Amniotic stem cell (primary cell): ENCODE results near the gene GSTP1.
"Not testable (repeated sequence)": the region's sequence is repeated elsewhere in the genome, so short reads cannot be mapped to it uniquely, and the experiment has no call there.

Experiments used
- DNase-seq: peaks from one replicate; lab custom pipeline; 2025; lab: John Stamatoyannopoulos, UW

The GSTP1 gene

DNA sequence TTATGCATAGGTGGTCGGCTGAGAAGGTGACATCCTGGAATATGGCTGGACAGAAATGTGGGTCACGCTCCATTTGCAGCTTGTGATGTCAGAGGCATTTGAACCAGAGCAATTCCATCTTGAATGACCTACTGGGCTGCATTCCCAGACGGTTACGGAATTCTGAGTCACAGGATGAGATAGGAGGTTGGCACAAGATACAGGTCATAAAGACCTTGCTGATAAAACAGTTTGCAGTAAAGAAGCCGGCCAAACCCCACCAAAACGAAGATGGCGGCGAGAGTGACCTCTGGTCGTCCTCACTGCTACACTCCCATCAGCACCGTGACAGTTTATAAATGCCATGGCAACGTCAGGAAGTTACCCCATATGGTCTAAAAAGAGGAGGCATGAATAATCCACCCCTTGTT is 19.9 kb upstream of the GSTP1 start:
- DNase-seq = peak; percentile 2

DNA sequence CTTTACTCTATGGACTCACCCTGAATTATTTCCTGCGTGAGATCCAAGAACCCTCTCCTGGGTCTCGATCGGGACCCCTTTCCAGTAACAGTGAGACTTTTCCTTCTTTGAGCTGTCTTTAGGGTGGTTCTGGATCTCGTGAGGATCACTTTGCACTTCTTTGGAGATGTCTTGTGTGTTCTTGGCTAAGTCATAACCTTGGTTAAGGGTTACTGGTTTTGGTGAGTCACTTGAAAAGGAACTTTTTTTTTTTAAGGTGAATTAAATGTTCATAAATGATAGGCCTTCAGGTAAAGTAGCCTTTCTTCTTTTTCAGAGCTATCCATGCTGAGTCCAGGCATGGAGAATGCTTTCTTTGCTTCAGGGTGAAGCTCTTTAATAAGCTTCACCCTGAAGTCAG is 19.4 kb upstream of the GSTP1 start:
- no peak for DNase-seq

DNA sequence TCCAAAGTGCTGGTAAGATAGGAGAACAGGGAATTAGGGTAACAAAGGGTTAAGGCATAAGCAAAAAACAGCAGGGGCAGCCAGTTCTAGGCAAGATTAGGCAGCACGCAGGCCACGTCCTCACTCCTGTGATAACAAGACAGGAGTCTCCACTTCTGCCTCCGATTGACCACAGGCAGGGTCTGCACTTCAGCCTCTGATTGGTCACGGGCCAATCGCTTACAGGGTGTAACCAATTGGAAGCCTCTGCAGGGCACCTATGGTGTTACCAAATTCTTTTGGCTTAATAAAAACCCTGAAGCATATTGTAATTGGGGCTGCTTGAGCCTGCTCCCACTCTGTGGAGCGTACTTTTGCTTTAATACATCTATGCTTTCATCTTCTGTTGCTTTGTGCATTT is 12.2 kb upstream of the GSTP1 start:
- no peak for DNase-seq

DNA sequence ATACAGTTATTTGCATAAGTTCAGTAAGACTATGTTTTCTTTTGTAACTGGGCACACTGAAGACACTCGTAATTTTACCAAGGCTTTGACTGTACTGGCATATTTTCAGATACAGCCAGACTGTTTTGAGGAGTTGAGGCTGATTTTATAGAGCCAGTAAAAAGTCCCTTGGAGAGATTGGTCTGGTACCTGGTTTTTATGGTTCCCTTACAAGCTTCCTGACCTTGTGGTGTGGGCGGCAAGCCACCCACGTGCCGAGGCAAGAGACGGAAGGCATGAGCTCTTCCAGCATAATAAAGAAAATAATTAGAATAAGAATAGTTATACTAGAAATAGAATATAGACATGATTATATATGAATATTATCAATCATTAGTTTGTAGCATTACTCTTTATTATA is 11.3 kb upstream of the GSTP1 start:
- no peak for DNase-seq

DNA sequence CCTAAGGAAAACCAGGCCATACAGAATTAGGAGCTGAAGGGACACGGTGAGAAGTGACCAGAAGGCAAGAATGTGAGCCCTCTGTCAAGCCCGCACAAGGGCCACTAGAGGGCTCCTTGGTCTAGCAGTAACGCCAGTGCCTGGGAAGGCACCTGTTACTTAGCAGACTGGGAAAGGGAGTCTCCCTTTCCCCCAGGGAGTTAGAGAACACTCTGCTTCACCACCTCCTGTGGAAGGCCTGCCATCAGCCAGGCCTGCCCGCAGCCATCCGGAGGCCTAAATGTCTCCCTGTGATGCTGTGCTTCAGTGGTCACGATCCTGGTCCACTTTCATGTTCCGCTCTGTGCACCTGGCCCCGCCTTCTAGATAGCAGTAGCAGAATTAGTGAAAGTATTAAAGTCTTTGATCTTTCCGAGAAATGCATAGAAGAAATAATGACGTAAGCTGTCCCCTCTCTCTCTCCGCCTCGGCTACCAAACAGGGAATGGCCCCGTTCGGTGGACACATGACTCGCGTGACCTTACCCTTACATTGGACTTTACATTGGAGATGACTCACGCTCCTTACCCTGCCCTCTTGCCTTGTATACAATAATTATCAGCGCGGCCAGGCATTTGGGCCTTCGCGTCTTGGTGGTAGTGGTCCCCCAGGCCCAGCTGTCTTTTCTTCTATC is 10.7 kb upstream of the GSTP1 start:
- DNase-seq = peak; percentile 22

DNA sequence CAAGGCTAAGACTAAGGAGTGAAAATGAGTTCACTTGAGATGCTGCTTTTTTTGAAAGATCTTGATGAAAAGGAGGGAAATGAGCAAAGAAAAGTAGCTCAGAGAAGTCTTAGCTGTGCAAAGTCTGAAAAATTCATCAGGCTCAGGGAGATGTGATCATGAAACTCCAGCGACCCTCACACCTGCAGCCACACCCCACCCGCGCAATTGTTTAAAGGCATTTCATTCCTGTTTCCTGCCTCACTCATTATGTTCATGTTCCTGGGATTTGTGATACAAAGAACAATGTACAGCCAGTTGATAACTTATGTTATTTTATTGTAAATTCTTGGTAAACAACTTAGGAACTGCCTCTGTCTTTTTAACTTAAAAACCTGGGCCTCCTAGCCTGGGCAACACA is 8.7 kb upstream of the GSTP1 start:
- no peak for DNase-seq

DNA sequence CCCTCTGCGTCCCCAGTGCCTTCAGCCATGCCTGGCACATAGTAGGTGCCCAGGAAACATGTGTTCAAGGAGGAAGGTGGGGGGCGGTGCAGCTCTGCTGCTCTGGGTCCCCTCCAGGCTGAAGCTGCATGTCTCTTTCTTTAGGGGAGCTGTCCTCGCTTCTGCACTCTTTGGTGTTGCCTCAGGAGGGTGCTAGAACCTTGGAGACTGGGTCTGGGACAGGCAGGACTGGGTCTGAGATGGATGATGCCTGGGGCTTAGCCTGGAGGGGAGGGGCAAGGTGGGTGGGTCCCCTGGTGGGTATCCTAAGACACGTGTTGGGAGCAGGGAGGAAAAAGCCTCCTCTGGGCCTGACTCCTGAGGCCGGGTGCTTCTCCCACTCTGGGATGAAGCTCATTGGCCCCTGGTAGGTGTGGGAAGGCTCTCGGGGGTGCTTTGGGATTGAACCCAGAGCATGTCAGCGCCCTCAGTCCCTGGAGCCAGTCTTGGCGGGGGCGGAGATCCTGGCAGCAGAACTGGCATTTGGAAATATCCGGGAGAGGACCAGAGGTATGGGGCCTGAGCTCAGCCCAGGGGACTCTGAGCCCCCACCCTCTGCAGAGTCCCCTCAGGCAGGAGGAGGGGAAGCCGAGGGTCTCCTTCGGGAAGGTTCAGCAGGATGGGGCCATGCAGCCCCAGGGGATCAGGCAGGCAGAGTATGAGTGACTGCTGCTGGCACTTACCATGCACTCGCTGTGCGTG is 6.7 kb upstream of the GSTP1 start:
- DNase-seq = no peak

DNA sequence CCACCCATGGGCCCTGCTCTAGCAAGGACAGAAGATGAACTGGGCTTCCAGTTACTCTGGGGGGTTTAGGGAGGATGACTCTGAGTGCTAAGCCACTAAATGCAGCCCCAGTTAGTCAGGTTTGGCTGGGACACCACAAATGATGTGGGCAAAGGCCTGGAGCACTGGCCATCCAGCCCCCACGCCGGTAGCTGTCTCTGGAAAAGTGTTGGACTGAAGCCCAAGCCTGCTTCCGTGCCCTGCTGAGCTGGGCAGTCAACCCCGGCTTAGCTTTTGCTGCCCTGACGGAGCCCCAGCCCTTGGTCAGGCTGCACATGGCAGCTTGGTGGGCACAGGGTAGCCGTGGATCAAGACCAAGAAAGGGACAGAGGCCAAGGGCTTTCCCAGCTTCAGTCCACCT is 5.7 kb upstream of the GSTP1 start:
- DNase-seq = no peak

DNA sequence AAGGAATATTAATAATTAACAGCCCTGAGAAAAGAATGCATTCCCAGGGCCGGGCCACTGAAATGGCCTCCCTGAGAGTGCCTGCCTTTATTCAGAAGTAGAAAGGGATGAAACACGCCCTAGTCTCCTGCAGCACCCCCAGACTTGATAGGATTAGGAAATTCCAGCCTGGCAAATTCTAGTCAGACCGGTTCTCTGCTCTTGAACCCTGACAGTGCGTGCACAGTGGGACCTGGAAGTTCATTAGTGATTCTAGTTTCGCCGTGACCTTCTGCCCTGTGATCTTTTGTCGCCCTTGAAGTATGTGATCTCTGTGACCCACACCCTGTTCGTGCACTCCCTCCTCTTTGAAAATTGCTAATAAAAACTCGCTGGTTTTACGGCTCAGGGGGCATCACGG is 2.1 kb upstream of the GSTP1 start:
- no peak for DNase-seq

DNA sequence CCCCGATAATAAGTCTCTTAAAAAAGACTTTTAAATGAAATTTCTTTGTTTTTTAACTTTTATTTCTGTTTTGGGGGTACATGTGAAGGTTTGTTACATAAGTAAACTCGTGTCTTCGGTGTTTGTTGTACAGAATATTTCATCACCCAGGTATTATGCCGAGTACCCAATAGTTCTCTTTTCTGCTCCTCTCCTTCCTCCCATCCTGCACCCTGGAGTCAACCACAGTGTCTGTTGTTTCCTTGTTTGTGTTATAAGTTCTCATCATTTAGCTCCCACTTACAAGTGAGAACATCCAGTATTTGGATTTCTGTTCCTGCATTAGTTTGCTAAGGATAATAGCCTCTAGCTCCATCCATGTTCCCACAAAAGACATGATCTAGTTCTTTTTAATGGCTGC is 1.6 kb upstream of the GSTP1 start:
- DNase-seq = no peak

DNA sequence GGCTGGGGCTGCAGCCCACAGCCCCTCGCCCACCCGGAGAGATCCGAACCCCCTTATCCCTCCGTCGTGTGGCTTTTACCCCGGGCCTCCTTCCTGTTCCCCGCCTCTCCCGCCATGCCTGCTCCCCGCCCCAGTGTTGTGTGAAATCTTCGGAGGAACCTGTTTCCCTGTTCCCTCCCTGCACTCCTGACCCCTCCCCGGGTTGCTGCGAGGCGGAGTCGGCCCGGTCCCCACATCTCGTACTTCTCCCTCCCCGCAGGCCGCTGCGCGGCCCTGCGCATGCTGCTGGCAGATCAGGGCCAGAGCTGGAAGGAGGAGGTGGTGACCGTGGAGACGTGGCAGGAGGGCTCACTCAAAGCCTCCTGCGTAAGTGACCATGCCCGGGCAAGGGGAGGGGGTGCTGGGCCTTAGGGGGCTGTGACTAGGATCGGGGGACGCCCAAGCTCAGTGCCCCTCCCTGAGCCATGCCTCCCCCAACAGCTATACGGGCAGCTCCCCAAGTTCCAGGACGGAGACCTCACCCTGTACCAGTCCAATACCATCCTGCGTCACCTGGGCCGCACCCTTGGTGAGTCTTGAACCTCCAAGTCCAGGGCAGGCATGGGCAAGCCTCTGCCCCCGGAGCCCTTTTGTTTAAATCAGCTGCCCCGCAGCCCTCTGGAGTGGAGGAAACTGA is 731 bp downstream of the GSTP1 start:
- DNase-seq = no peak

DNA sequence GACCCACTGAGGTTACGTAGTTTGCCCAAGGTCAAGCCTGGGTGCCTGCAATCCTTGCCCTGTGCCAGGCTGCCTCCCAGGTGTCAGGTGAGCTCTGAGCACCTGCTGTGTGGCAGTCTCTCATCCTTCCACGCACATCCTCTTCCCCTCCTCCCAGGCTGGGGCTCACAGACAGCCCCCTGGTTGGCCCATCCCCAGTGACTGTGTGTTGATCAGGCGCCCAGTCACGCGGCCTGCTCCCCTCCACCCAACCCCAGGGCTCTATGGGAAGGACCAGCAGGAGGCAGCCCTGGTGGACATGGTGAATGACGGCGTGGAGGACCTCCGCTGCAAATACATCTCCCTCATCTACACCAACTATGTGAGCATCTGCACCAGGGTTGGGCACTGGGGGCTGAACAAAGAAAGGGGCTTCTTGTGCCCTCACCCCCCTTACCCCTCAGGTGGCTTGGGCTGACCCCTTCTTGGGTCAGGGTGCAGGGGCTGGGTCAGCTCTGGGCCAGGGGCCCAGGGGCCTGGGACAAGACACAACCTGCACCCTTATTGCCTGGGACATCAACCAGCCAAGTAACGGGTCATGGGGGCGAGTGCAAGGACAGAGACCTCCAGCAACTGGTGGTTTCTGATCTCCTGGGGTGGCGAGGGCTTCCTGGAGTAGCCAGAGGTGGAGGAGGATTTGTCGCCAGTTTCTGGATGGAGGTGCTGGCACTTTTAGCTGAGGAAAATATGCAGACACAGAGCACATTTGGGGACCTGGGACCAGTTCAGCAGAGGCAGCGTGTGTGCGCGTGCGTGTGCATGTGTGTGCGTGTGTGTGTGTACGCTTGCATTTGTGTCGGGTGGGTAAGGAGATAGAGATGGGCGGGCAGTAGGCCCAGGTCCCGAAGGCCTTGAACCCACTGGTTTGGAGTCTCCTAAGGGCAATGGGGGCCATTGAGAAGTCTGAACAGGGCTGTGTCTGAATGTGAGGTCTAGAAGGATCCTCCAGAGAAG is 1.6 kb downstream of the GSTP1 start:
- DNase-seq = no peak

DNA sequence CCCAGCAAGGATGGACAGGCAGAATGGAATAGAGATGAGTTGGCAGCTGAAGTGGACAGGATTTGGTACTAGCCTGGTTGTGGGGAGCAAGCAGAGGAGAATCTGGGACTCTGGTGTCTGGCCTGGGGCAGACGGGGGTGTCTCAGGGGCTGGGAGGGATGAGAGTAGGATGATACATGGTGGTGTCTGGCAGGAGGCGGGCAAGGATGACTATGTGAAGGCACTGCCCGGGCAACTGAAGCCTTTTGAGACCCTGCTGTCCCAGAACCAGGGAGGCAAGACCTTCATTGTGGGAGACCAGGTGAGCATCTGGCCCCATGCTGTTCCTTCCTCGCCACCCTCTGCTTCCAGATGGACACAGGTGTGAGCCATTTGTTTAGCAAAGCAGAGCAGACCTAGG is 2.3 kb downstream of the GSTP1 start:
- no peak for DNase-seq

DNA sequence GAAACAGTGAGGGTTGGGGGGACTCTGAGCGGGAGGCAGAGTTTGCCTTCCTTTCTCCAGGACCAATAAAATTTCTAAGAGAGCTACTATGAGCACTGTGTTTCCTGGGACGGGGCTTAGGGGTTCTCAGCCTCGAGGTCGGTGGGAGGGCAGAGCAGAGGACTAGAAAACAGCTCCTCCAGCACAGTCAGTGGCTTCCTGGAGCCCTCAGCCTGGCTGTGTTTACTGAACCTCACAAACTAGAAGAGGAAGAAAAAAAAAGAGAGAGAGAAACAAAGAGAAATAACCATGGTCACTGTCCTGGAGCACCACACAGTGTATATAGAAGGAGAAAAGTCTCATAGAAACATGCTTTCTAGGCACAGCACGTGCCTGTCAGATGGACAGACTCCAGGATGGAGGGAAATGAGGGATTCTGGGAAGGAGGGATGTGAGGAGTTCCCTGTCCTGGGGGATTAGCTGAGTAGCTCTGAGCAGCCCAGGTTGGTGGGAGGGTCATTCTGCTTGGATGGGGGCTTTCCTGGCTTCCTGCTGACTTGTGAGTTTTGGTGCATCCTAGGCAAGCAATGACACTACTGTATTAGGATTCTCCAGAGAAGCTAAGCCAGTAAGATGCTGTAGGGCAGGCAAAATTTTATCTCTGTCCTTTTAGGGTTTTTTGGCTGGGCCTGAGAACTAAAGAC is 3.1 kb downstream of the GSTP1 start:
- DNase-seq = no peak

DNA sequence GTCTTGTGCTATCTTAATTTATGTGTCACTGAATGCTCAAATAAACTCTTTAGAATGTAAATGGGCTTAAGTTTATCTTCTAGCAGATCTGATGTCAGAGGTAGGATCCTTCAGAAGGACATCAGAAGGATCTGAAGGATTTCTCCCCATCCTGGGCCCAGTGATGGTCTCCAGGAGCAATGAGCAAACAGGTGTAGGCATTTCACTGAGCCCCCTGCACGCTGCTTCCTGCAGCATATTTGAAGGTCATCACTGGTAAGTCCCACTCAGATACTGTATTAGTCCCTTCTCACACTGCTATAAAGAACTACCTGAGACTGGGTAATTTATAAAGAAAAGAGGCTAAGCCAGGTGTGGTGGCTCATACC is 4.5 kb downstream of the GSTP1 start:
- no peak for DNase-seq

DNA sequence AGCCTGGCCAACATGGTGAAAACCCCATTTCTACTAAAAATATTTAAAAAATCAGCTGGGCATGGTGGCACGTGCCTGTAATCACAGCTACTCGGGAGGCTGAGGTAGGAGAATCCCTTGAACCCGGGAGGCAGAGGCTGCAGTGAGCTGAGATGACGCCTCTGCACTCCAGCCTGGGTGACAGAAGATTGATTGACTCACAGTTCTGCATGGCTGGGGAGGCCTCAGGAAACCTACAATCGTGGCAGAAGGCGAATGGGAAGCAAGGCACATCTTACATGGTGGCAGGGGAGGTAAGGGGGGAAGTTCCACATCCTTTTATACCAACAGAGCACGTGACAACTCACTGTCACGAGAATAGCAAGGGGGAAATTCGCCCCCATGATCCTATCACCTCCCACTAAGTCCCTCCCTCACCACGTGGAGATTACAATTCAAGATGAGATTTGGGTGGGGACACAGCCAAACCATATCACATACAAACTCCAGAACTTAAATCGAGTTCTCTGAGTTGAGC is 5.3 kb downstream of the GSTP1 start:
- DNase-seq = not testable (repeated sequence)

DNA sequence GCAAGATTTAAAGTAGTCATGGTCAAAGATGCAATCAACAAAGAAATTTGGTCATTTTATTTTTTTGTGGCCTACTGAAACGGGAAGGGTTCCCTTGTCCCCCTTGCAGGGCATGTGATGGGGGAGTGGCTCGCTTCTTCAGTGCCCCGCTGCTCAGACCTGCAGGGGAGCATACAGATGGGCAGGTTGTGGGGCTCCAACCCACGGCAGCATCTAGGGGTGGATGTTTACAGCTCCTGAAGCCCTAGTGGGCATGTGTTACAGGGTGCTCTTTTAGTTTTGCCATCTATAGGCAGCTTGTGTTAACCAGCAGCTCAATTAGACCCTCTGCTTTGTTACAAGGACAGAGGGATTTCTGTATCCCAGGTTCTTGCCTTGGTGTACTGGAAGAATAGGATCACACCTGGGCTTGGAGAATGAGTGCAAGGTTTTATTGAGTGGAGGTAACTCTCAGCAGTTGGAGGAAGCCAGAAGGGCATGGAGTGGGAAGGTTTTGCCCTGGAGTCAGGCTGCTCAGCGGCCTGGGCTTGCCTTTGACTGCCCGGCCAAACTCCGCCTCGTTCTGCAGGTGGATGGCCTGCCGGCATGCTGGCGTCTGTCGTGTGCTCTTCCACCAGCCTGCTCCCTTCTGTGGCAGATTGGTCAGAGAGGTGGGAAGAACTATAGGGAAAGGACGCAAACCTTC is 9.4 kb downstream of the GSTP1 start:
- no peak for DNase-seq

DNA sequence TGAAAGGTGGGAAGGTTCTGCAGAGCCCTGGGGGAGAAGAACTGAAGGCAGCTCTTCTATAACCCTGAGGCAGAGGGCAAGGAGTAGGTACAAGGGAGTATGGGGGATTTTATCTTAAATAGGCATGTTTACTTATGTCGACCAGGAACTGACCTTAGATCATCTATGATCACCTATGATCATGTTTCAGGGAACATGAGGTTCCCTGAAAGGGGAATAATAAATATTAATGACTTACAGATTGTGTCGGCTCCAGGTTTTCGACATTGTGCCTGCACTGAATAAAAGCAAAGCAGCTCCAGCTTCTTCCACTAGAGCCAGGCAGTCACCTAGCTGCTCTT is 9.9 kb downstream of the GSTP1 start:
- no peak for DNase-seq

DNA sequence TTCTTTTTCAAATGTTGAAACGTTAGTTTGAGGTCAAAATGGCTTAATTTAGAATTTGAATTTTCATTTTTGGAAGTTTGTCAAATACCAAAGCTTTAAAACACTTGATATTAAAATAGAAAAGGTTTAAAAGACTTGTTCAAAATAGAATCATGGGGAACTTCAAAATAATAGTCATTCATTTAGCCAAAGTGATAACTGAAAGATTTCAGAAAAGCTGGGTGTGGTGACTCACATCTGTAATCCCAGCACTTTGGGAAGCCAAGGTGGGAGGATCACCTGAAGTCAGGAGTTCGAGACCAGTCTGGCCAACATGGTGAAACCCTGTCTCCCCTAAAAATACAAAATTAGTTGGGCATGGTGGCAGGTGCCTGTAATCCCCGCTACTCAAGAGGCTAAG is 10.9 kb downstream of the GSTP1 start:
- DNase-seq = no peak

DNA sequence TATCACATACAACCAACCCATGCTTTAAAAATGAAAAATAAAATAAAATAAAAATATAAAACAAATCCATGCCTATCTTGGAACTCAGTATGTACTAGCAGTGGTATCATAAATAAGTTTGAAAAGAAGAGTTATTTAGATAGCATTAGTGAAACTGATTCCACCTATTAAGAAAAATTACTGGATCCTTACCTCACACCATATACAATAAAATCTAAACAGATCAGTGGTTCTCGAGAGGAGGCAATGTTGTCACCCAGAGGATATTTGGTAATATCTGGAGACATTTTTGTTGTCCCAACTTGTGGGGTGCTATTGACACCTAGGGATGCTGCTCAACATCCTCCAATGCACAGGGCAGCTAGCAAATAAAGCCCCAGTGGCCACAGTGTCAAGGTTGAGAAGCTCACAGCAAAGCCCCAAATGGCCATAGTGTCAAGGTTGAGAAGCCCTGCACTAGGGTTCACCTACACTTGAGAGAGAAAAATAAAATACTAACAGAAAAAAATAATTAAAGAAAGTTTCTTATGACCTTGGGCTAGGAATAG is 13.2 kb downstream of the GSTP1 start:
- no peak for DNase-seq

DNA sequence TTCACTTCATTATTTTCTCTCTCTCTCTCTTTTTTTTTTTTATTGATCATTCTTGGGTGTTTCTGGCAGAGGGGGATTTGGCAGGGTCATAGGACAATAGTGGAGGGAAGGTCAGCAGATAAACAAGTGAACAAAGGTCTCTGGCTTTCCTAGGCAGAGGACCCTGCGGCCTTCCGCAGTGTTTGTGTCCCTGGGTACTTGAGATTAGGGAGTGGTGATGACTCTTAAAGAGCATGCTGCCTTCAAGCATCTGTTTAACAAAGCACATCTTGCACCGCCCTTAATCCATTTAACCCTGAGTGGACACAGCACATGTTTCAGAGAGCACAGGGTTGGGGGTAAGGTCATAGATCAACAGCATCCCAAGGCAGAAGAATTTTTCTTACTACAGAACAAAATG is 13.8 kb downstream of the GSTP1 start:
- not testable (repeated sequence) for DNase-seq
